KMS-11 (cell line): ENCODE data around the gene HRH3.
A peak's percentile ranks its signal among the peaks of the same experiment; 100 is the strongest.

Experiments
- H2AFZ ChIP-seq: fragments of 200-600 bp; sonication (generic); 2 replicates; pipeline ENCODE4 v1.6.1; 2016; ENCODE audit warnings: antibody characterized with exemption, mixed run types, low read depth
- H3K27ac ChIP-seq: fragments of 200-600 bp; sonication (generic); 2 replicates; pipeline ENCODE4 v1.6.1; 2016; ENCODE audit warnings: mild to moderate bottlenecking, mixed run types
- H3K27me3 ChIP-seq: fragments of 200-600 bp; sonication (generic); 2 replicates; pipeline ENCODE4 v1.6.1; 2017; ENCODE audit warnings: mild to moderate bottlenecking, low read depth, mixed run types, moderate library complexity; ENCODE audit not compliant: insufficient read depth
- H3K36me3 ChIP-seq: fragments of 200-600 bp; sonication (generic); 2 replicates; pipeline ENCODE4 v1.6.1; 2017; ENCODE audit warnings: mild to moderate bottlenecking, mixed run types; ENCODE audit not compliant: insufficient read depth
- H3K4me1 ChIP-seq: fragments of 200-600 bp; sonication (generic); 2 replicates; pipeline ENCODE4 v1.6.1; 2016; ENCODE audit warnings: mild to moderate bottlenecking, low read depth, mixed run types; ENCODE audit not compliant: poor library complexity, severe bottlenecking
- H3K4me2 ChIP-seq: fragments of 200-600 bp; sonication (generic); 2 replicates; pipeline ENCODE4 v1.7.0; 2016; ENCODE audit warnings: mild to moderate bottlenecking, mixed run types
- H3K4me3 ChIP-seq: fragments of 200-600 bp; sonication (generic); IDR thresholded peaks from 2 replicates; pipeline ENCODE4 v1.6.1; 2017; ENCODE audit warnings: low read depth, low read length, mixed read lengths; ENCODE audit not compliant: insufficient read depth
- H3K79me2 ChIP-seq: fragments of 200-600 bp; sonication (generic); 2 replicates; pipeline ENCODE4 v1.6.1; 2016; ENCODE audit warnings: low read depth, mixed run types; ENCODE audit not compliant: insufficient read depth
- H3K9ac ChIP-seq: fragments of 200-600 bp; sonication (generic); 2 replicates; pipeline ENCODE4 v1.6.1; 2016; ENCODE audit warnings: mild to moderate bottlenecking, mixed run types
- H4K20me1 ChIP-seq: fragments of 200-600 bp; sonication (generic); 2 replicates; pipeline ENCODE4 v1.6.1; 2016; ENCODE audit warnings: mild to moderate bottlenecking, mixed run types; ENCODE audit not compliant: insufficient read depth
- CTCF ChIP-seq: fragments of 200-600 bp; sonication (generic); conservative IDR thresholded peaks from 2 replicates; pipeline ENCODE4 v1.6.1; 2017; ENCODE audit warnings: low read depth, mild to moderate bottlenecking, antibody characterized with exemption, low read length, moderate library complexity, mixed read lengths

HRH3 gene

GRCh38 chr20:62220666-62221568, 839 bp upstream of the HRH3 start:
- no peaks in the 10 kb centered on the region for H3K36me3 ChIP-seq
- TF ChIP-seq CTCF: no peak
- H3K27me3 ChIP-seq: peaks cover 92% of the 10 kb centered on the region
- H3K9ac ChIP-seq: no peak overlapping the region
- H3K4me3 ChIP-seq: no peak overlapping the region
- peak overlapping the region; percentile 39; the same call in 1 of the 2 replicates for H3K4me2 ChIP-seq
- no peak overlapping the region for H3K27ac ChIP-seq
- no peaks in the 10 kb centered on the region for H3K79me2 ChIP-seq
- no peaks in the 10 kb centered on the region for H4K20me1 ChIP-seq
- no peak overlapping the region for H2AFZ ChIP-seq
- H3K4me1 ChIP-seq: no peaks in the 10 kb centered on the region

GRCh38 chr20:62219101-62219991, 732 bp downstream of the HRH3 start:
- H3K4me1 ChIP-seq: no peaks in the 10 kb centered on the region
- H3K9ac ChIP-seq: no peak overlapping the region
- no peak overlapping the region for H3K4me2 ChIP-seq
- no peak for TF ChIP-seq CTCF
- no peak overlapping the region for H2AFZ ChIP-seq
- no peaks in the 10 kb centered on the region for H3K79me2 ChIP-seq
- H3K36me3 ChIP-seq: no peaks in the 10 kb centered on the region
- H3K27ac ChIP-seq: no peak overlapping the region
- H4K20me1 ChIP-seq: no peaks in the 10 kb centered on the region
- no peak overlapping the region for H3K4me3 ChIP-seq
- H3K27me3 ChIP-seq: peaks cover 92% of the 10 kb centered on the region

- Histone ChIP-seq H3K27ac (no peak overlapping the region), H3K27me3 (peaks cover 86% of the 10 kb centered on the region), H3K4me3 (no peak overlapping the region), H3K79me2 (no peaks in the 10 kb centered on the region), H3K4me2 (no peak overlapping the region), H4K20me1 (no peaks in the 10 kb centered on the region), H3K4me1 (no peaks in the 10 kb centered on the region), H3K36me3 (no peaks in the 10 kb centered on the region), H3K9ac (no peak overlapping the region), H2AFZ (no peak overlapping the region)
- no peak for TF ChIP-seq CTCF
Observed at GRCh38 chr20:62217913-62218773, 1.9 kb downstream of the HRH3 start.
